Measurements from ENCODE around the gene PDE6H.

The PDE6H gene

GRCh38 chr12:15005064-15005463 lies 32.2 kb downstream of the PDE6H start:
- no peak for DNase-seq

GRCh38 chr12:15007551-15007950 lies 34.7 kb downstream of the PDE6H start:
- no peak for DNase-seq

GRCh38 chr12:15011162-15011561 lies 38.3 kb downstream of the PDE6H start:
- DNase-seq = no peak

GRCh38 chr12:15013634-15014179 lies 40.9 kb downstream of the PDE6H start:
- no peak for DNase-seq

GRCh38 chr12:15014708-15015107 lies 41.9 kb downstream of the PDE6H start:
- no peak for DNase-seq

- DNase-seq = no peak
These were observed 42.3 kb downstream of the PDE6H start for GRCh38 chr12:15015121-15015520.

- DNase-seq = no peak
These were observed 47.3 kb downstream of the PDE6H start for GRCh38 chr12:15020156-15020555.

Data from SHP77 (cell line).